K562 (cell line): ENCODE results near the gene C19orf18. TPM values are rescaled to one million over a fixed set of nuclear protein-coding genes. Genes with fewer than 3 reads are reported as not detected.

Experiments used
- ATAC-seq: fragments of 200-7000 bp; cut with Tn5 transposase; 3 replicates; pipeline ENCODE4 v1.9.1; 2020; ENCODE audit warnings: moderate library complexity
- BruUV-seq: library from RNA; stranded (reverse); fragments of 400-500 nt; replicated peaks from 2 replicates; lab custom pipeline; 2021; lab: Mats Ljungman, UMichigan
- CTCF ChIA-PET: fragments of 300-600 bp; formaldehyde crosslinking; extraction: SDS; loops from one replicate; lab custom pipeline; 2021; ENCODE audit warnings: low intra/inter-chr PET ratio; lab: Yijun Ruan, JAX
- POLR2A ChIA-PET: fragments of 300-600, 350-650 bp; sonication (Branson Sonifier 250); formaldehyde crosslinking; extraction: SDS; loops from one replicate; lab custom pipeline; 2021; ENCODE audit warnings: antibody characterized with exemption, inconsistent platforms; lab: Yijun Ruan, JAX
- DNase-seq, 4 experiments: peaks; one replicate each; pipeline versions ENCODE4 v3.0.0 to v3.0.0-alpha.2; 2011 to 2018; ENCODE audit warnings: low spot score in 3 of 4, mixed read lengths in 3 of 4; ENCODE audit errors: extremely low read depth in 1 of 4
- FAIRE-seq: peaks from 2 replicates; lab custom pipeline; 2011; peaks lifted over from hg19 to GRCh38; lab: Jason Lieb, UNC
- H2AFZ ChIP-seq: 2 replicates; pipeline ENCODE4 v1.6.0; 2011; ENCODE audit warnings: low read depth, low read length, control low read depth, inconsistent platforms
- H3K27ac ChIP-seq: fragments of 200-600 bp; 3 replicates; pipeline ENCODE4 v1.8.0; 2011; ENCODE audit warnings: low read depth, mild to moderate bottlenecking, control low read depth, inconsistent platforms, low read length, moderate library complexity, mixed read lengths; ENCODE audit errors: extremely low read depth
- H3K27me3 ChIP-seq, 2 experiments: fragments of 300-600 bp in 1 of 2; 2 replicates in 1 of 2; 3 replicates in 1 of 2; pipeline versions ENCODE4 v1.6.0 to v1.8.0; 2011; ENCODE audit warnings: inconsistent platforms in 2 of 2, low read length in 2 of 2, mild to moderate bottlenecking in 1 of 2, mixed read lengths in 1 of 2, moderate library complexity in 1 of 2; ENCODE audit not compliant: control insufficient read depth in 2 of 2, insufficient read depth in 2 of 2
- H3K36me3 ChIP-seq: fragments of 300-600 bp; 3 replicates; pipeline ENCODE4 v1.8.0; 2011; ENCODE audit warnings: mild to moderate bottlenecking, low read length, inconsistent platforms; ENCODE audit not compliant: control insufficient read depth, insufficient read depth
- H3K4me1 ChIP-seq, 2 experiments: fragments of 200-600 bp in 1 of 2; replicated peaks in 1 of 2; 2 replicates in 1 of 2; 3 replicates in 1 of 2; pipeline versions ENCODE4 v1.5.1 to v1.8.0; 2011; ENCODE audit warnings: inconsistent platforms in 2 of 2, low read length in 2 of 2, mild to moderate bottlenecking in 1 of 2, mixed read lengths in 1 of 2, moderate library complexity in 1 of 2; ENCODE audit not compliant: control insufficient read depth in 2 of 2, insufficient read depth in 2 of 2
- H3K4me2 ChIP-seq: 2 replicates; pipeline ENCODE4 v1.6.1; 2011; ENCODE audit warnings: low read length, control low read depth, inconsistent platforms, mixed read lengths; ENCODE audit not compliant: insufficient read depth
- H3K4me3 ChIP-seq: fragments of 200-600 bp; sonication (generic), shearing (Covaris generic); 2 replicates; pipeline ENCODE4 v1.5.1; 2016; ENCODE audit warnings: control low read depth, inconsistent platforms
- H3K79me2 ChIP-seq: fragments of 200-600 bp; 3 replicates; pipeline ENCODE4 v1.8.0; 2011; ENCODE audit warnings: low read length, inconsistent platforms; ENCODE audit not compliant: control insufficient read depth, insufficient read depth
- H3K9ac ChIP-seq, 2 experiments: 2 replicates each; pipeline versions ENCODE4 v1.6.0 to v1.6.1; 2011; ENCODE audit warnings: low read depth in 2 of 2, low read length in 2 of 2, control low read depth in 1 of 2, inconsistent platforms in 1 of 2, mild to moderate bottlenecking in 1 of 2, mixed read lengths in 1 of 2; ENCODE audit not compliant: insufficient read depth in 1 of 2
- H3K9me1 ChIP-seq: one replicate; pipeline ENCODE4 v1.6.0; 2011; ENCODE audit warnings: inconsistent platforms, mild to moderate bottlenecking, low read length, moderate library complexity; ENCODE audit not compliant: control insufficient read depth, insufficient read depth
- H3K9me3 ChIP-seq: replicated peaks from 2 replicates; pipeline ENCODE4 v1.5.1; 2011; ENCODE audit warnings: low read depth, low read length, inconsistent platforms; ENCODE audit not compliant: control insufficient read depth, insufficient read depth
- H4K20me1 ChIP-seq: replicated peaks from 2 replicates; pipeline ENCODE4 v1.6.1; 2011; ENCODE audit warnings: low read length, inconsistent platforms, mixed read lengths; ENCODE audit not compliant: control insufficient read depth, insufficient read depth
- FUS ChIP-seq: fragments of 200-400 bp; formaldehyde crosslinking; optimal IDR thresholded peaks from 2 replicates; pipeline ENCODE3; 2017; ENCODE audit warnings: low read depth, low read length
- HMGN3 ChIP-seq: IDR thresholded peaks from 2 replicates; pipeline ENCODE4 v1.6.1; 2011; ENCODE audit warnings: borderline replicate concordance, low read depth, mild to moderate bottlenecking, mixed read lengths, low read length; ENCODE audit not compliant: insufficient read length; ENCODE audit errors: extremely low read depth
- ILF3 ChIP-seq: fragments of 450-650 bp; IDR thresholded peaks from 2 replicates; pipeline ENCODE4 v1.6.1; 2018; ENCODE audit warnings: antibody characterized with exemption, mild to moderate bottlenecking, moderate library complexity, borderline replicate concordance
- KDM2B ChIP-seq: fragments of 250-450 bp; sonication (Bioruptor Pico); IDR thresholded peaks from 2 replicates; pipeline ENCODE4 v1.8.0; 2021; ENCODE audit warnings: mild to moderate bottlenecking, moderate library complexity
- KLF1 ChIP-seq: fragments of 450-650 bp; IDR thresholded peaks from 2 replicates; pipeline ENCODE4 v1.6.1; 2016; ENCODE audit warnings: missing genetic modification characterization, missing compliant biosample characterization
- L3MBTL2 ChIP-seq: fragments of 450-650 bp; IDR thresholded peaks from 2 replicates; pipeline ENCODE4 v1.6.1; 2016; ENCODE audit warnings: mild to moderate bottlenecking, moderate library complexity
- MAZ ChIP-seq, 2 experiments: fragments of 450-650 bp in 1 of 2; sonication (generic) in 1 of 2; formaldehyde crosslinking; IDR thresholded peaks in 1 of 2; conservative IDR thresholded peaks in 1 of 2; 2 replicates each; pipeline versions ENCODE4 v1.4.0 to v1.5.0; 2020; ENCODE audit warnings: mild to moderate bottlenecking in 1 of 2, missing genetic modification reagents in 1 of 2
- ZBTB7A ChIP-seq: IDR thresholded peaks from 2 replicates; pipeline ENCODE4 v1.6.1; 2011; ENCODE audit warnings: low read depth, mild to moderate bottlenecking, low read length, moderate library complexity, borderline replicate concordance; ENCODE audit not compliant: control insufficient read depth
- WGBS: fragments of 100-300 bp; shearing (Covaris generic); methylation state at CpG from one replicate; pipeline ENCODE4 v1.1.6; 2016; ENCODE audit warnings: low coverage, mixed read lengths; ENCODE audit not compliant: insufficient coverage; ENCODE audit errors: missing lambda C conversion rate; 5-methylcytosine and 5-hydroxymethylcytosine counted together
- in situ Hi-C: fragments of 300-500 bp; cut with MboI; formaldehyde crosslinking; loops from 4 replicates; pipeline ENCODE4 v1.15.0; 2018; ENCODE audit warnings: inconsistent platforms, mixed read lengths
- intact Hi-C: fragments of 100-400 bp; cut with micrococcal nuclease; formaldehyde crosslinking; loops from 2 replicates; pipeline ENCODE4 v1.14.2; 2022
- polyA plus RNA-seq, 8 experiments: library from polyadenylated mRNA; depleted of rRNA in 4 of 8; stranded (reverse) in 5 of 8; unstranded in 3 of 8; fragments of >200 nt; fragmentation: Nextera tagmentation in 2 of 8; fragmentation: Illumina TruSeq in 1 of 8; extraction: Ambion mirVana in 2 of 8; extraction: Trizol in 1 of 8; gene quantifications; 2 replicates each; pipeline versions ENCODE4 v1.2.1 to v1.2.3, GENCODE V29; 2011 to 2014; ENCODE audit warnings: inconsistent platforms in 1 of 8, missing spikeins in 1 of 8
- total RNA-seq, 7 experiments: library from RNA; depleted of rRNA in 6 of 7; stranded (reverse); fragments of >200 nt in 6 of 7; fragmentation: Illumina TruSeq in 2 of 7; extraction: Trizol in 2 of 7; gene quantifications; 2 replicates each; pipeline versions ENCODE4 v1.2.1 to v1.2.3, GENCODE V29; 2011 to 2021; ENCODE audit warnings: low replicate concordance in 1 of 7
- TF ChIP-seq, protein P1 (sequence below): sonication (generic); formaldehyde crosslinking; IDR thresholded peaks from 2 replicates; pipeline ENCODE4 v1.9.0; 2022; ENCODE audit warnings: mild to moderate bottlenecking, missing genetic modification reagents
- TF ChIP-seq, protein P2 (sequence below): sonication (generic); formaldehyde crosslinking; IDR thresholded peaks from 2 replicates; pipeline ENCODE4 v1.9.0; 2022; ENCODE audit warnings: mild to moderate bottlenecking, missing genetic modification reagents
- TF ChIP-seq, protein P3 (sequence below): IDR thresholded peaks from 2 replicates; pipeline ENCODE4 v1.6.1; 2014; ENCODE audit warnings: antibody characterized with exemption
- TF ChIP-seq, protein P4 (sequence below): IDR thresholded peaks from 3 replicates; pipeline ENCODE4 v1.6.1; 2011; ENCODE audit warnings: borderline replicate concordance, mild to moderate bottlenecking, moderate library complexity; ENCODE audit not compliant: insufficient read length; ENCODE audit errors: extremely low read depth
- TF ChIP-seq, protein P5 (sequence below), 2 experiments: fragments of 450-650 bp; IDR thresholded peaks; 2 replicates each; pipeline ENCODE4 v1.6.1; 2016

Gene C19orf18
- total and polyA plus RNA-seq, 9 of the 15 experiments (the other 6 are each of a cell fraction or from before 2014, with no cell fraction given), result not detected

DNA sequence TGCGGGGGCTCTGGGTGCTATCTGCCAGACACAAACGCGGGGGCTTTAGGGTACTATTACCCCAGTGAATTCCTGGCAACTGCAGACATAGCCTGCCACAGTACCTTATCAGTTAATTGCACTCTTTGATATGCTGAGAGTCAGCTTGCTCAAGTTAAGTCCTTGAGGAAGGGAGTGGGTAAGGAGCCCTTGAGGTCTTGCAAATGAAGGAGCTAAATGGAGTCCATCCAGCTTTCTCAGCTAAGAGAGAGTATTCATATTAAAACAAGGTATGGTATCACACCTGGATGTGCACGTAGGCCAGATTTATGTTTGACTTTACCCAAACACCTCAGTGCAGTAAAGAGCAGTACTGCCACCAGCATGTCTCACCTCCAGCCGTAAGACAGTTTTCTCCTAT is 39.8 kb upstream of the C19orf18 start (continued):
- TF ChIP-seq, protein P1, sequence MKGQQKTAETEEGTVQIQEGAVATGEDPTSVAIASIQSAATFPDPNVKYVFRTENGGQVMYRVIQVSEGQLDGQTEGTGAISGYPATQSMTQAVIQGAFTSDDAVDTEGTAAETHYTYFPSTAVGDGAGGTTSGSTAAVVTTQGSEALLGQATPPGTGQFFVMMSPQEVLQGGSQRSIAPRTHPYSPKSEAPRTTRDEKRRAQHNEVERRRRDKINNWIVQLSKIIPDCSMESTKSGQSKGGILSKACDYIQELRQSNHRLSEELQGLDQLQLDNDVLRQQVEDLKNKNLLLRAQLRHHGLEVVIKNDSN (CRISPR knock-in tag), result no peak
- no peak for TF ChIP-seq KDM2B (CRISPR knock-in tag)
- TF ChIP-seq MAZ (CRISPR knock-in tag; conservative IDR thresholded peaks at IDR 0.05 in 1 of 2, IDR thresholded peaks at IDR 0.05 in 1 of 2), result no peak
- TF ChIP-seq HMGN3, result no peak
- no peak for TF ChIP-seq L3MBTL2

DNA sequence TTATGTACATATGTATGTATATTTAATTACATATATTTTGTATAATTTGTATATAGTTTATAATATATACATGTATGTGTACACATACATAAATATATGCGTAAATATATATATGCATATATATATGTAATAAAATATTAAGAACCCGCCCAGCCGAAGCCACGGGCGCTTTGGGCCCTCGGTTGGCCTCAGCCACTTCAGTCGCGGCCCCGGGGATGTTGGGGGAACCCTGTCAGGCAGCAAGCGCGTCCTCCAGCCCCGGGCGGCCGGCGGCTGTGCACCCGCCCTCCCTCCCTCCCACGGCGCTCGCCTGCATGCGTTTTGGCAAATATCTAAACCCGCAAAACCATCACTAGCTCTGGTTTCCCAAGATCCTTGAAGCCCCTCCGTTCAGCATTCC is 36.2 kb upstream of the C19orf18 start:
- Histone ChIP-seq H4K20me1 (no peaks in the 10 kb centered on the region), H3K9me3 (no peaks in the 10 kb centered on the region), H3K36me3 (no peaks in the 10 kb centered on the region), H2AFZ (no peak overlapping the region), H3K9me1 (no peaks in the 10 kb centered on the region), H3K4me3 (no peak overlapping the region), H3K27me3 (no peaks in the 10 kb centered on the region), H3K27ac (no peak overlapping the region), H3K4me2 (no peak overlapping the region), H3K9ac (no peak overlapping the region), H3K79me2 (no peaks in the 10 kb centered on the region), H3K4me1 (peaks cover 0 to 8% of the 10 kb centered on the region in 2 experiments; a peak in 2 of 5 replicates)
- WGBS, result 1% methylated on average over 22 of the region's 22 CpGs
- intact Hi-C loops, result no loop called here
- no peak for FAIRE-seq
- ATAC-seq, result no peak
- DNase-seq, result no peak
- BruUV-seq, result no TSS peak
- in situ Hi-C loops, result no loop called here
- ChIA-PET POLR2A (interaction anchor here (0.9 kb wide), 1 partner anchor 1688 kb away, joined by 4 read pairs; no protein-coding TSS in a partner anchor), CTCF (no interaction called here)
- TF ChIP-seq ZBTB7A (no peak), FUS (no peak), ILF3 (no peak), KLF1 (tag) (no peak)
- TF ChIP-seq, protein P2, sequence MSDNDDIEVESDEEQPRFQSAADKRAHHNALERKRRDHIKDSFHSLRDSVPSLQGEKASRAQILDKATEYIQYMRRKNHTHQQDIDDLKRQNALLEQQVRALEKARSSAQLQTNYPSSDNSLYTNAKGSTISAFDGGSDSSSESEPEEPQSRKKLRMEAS (CRISPR knock-in tag), result no peak
- TF ChIP-seq, protein P3, sequence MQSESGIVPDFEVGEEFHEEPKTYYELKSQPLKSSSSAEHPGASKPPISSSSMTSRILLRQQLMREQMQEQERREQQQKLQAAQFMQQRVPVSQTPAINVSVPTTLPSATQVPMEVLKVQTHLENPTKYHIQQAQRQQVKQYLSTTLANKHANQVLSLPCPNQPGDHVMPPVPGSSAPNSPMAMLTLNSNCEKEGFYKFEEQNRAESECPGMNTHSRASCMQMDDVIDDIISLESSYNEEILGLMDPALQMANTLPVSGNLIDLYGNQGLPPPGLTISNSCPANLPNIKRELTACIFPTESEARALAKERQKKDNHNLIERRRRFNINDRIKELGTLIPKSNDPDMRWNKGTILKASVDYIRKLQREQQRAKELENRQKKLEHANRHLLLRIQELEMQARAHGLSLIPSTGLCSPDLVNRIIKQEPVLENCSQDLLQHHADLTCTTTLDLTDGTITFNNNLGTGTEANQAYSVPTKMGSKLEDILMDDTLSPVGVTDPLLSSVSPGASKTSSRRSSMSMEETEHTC, result no peak
- TF ChIP-seq, protein P4, sequence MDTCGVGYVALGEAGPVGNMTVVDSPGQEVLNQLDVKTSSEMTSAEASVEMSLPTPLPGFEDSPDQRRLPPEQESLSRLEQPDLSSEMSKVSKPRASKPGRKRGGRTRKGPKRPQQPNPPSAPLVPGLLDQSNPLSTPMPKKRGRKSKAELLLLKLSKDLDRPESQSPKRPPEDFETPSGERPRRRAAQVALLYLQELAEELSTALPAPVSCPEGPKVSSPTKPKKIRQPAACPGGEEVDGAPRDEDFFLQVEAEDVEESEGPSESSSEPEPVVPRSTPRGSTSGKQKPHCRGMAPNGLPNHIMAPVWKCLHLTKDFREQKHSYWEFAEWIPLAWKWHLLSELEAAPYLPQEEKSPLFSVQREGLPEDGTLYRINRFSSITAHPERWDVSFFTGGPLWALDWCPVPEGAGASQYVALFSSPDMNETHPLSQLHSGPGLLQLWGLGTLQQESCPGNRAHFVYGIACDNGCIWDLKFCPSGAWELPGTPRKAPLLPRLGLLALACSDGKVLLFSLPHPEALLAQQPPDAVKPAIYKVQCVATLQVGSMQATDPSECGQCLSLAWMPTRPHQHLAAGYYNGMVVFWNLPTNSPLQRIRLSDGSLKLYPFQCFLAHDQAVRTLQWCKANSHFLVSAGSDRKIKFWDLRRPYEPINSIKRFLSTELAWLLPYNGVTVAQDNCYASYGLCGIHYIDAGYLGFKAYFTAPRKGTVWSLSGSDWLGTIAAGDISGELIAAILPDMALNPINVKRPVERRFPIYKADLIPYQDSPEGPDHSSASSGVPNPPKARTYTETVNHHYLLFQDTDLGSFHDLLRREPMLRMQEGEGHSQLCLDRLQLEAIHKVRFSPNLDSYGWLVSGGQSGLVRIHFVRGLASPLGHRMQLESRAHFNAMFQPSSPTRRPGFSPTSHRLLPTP, result no peak
- TF ChIP-seq, protein P5, sequence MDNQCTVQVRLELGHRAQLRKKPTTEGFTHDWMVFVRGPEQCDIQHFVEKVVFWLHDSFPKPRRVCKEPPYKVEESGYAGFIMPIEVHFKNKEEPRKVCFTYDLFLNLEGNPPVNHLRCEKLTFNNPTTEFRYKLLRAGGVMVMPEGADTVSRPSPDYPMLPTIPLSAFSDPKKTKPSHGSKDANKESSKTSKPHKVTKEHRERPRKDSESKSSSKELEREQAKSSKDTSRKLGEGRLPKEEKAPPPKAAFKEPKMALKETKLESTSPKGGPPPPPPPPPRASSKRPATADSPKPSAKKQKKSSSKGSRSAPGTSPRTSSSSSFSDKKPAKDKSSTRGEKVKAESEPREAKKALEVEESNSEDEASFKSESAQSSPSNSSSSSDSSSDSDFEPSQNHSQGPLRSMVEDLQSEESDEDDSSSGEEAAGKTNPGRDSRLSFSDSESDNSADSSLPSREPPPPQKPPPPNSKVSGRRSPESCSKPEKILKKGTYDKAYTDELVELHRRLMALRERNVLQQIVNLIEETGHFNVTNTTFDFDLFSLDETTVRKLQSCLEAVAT (IDR thresholded peaks at IDR 0.05), result no peak
